Heart left ventricle (tissue), 13 donors: ENCODE results near the gene MACIR.

Experiments used
- CTCF ChIP-seq, 12 donors: fragments of 200-600 bp; sonication (generic) in 4 of 12; IDR thresholded peaks; one replicate each; pipeline versions ENCODE4 v1.5.0 to v1.8.0; 2018 to 2022; ENCODE audit warnings: antibody characterized with exemption in 12 of 12, mild to moderate bottlenecking in 5 of 12
- POLR2A ChIP-seq, 2 donors: fragments of 450-650 bp; IDR thresholded peaks; one replicate each; pipeline ENCODE4 v1.6.1; 2017; ENCODE audit warnings: antibody characterized with exemption in 2 of 2, mild to moderate bottlenecking in 2 of 2, moderate library complexity in 2 of 2
- donor health status: ischemic (EF 13 %, LVEDD 7.1; RV severe dilation, severe dysfunction).
- donor health status: DM: no; HTN: yes; CAD: no.
- donor health status: DM: no; HTN: no; CAD: no.
- donor health status: ischemic (EF 25% LVEDD 6.9; RV normal size, moderate dysfunction).
- donor health status: ischemic (EF 25% LVEDD 5.7; RV mildly dilated, moderate dysfunction).
- donor health status: ischemic (EF 35%, LVEDD 5.7; RV mildly dilated, moderate dysfunction).
- donor health status: nonischemic (EF 11% LVEDD 7.7; RV severe dilation, severe dysfunction).
- donor health status: DM: yes; HTN: yes; CAD: no.
- donor health status: PGD.
- donor health status: ischemic (EF 29% LVEDD 5.4; RV normal size, mild dysfunction).
- donor health status: nonischemic (EF 23%, LVEDD 6.1; RV moderate dilation, normal function).

GRCh38 chr5:103305809-103306208 is 47.2 kb downstream of the MACIR start:
- TF ChIP-seq CTCF (IDR thresholded peaks at IDR 0.05) (no peak), POLR2A (IDR thresholded peaks at IDR 0.05) (no peak)
